CD4-positive, alpha-beta T cell treated with Interleukin-4 for 4 hours (primary cell): ENCODE data around the gene RNF19B.

Source experiments
- DNase-seq: peaks from one replicate; pipeline ENCODE4 v3.0.0-alpha.2; 2020

Gene RNF19B

DNA sequence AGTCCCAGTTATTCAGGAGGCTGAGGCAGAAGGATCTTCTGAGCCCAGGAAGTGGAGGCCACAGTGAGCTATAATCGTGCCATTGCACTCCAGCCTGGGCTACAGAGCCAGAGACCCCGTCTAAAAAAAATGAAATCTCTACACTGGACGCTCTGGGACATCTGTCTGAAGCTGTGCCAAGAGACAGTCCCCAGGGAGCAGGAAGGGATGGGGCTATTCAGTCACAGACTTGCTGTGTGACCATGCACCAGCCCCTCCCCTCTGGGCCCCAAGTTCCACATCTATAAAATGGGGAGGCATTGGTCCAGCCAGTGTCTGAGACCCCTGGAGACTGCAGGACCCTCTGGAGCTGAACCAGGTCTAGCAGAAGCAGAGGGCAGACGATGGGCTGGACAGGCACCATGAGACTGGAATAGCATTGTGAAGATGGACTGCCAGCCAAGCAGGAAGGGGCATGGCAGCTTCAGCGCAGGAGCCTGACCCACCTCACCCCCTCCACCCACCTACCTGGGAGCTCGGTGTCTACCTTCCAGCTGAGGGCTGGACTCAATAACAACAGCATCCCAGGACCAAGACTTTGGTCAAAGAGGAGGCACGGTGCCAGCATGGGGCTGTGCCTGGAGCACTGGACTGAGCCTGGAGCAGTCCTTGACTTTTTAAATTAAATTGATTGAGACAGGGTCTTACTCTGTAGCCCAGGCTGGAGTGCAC is 64.9 kb downstream of the RNF19B start:
- DNase-seq, result no peak

DNA sequence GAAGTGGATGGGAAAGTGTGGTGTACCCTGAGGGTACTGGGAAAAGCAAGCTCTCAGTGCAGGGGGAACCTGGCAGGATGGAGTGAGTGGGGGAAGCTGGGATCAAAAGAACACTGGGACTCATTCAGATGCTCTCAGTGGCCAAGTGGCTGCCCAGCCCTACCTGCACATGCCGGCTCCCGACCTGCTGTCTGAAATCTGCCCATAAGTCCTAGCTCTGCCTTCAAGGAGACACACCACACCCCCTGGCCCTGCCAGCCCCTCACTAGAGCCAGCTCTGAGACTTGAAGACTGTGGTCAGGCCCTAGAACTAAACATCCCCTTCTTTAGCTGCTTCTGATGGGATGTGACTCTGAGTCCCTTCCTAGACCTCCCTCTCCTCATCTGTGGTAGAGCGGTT is 65.7 kb downstream of the RNF19B start:
- DNase-seq, result no peak

DNA sequence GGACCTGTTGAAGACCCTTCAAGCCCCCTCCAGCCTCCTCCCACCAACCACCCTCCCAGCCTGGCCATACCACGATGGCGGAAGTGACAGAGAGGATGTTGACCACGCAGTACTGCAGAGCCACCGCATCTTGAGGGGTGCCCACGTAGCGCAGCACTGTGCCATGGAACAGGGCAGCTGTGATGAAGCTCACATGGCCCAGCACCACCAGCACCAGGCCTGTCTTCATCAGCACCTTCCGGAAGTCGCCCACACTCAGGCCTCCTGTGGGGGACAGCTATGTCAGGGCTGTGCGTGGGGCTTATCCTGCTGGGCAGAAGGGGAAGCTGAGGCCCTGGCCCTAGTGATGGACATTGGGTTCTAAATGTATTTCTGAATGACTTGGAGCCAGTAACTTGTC is 66.6 kb downstream of the RNF19B start:
- no peak for DNase-seq

DNA sequence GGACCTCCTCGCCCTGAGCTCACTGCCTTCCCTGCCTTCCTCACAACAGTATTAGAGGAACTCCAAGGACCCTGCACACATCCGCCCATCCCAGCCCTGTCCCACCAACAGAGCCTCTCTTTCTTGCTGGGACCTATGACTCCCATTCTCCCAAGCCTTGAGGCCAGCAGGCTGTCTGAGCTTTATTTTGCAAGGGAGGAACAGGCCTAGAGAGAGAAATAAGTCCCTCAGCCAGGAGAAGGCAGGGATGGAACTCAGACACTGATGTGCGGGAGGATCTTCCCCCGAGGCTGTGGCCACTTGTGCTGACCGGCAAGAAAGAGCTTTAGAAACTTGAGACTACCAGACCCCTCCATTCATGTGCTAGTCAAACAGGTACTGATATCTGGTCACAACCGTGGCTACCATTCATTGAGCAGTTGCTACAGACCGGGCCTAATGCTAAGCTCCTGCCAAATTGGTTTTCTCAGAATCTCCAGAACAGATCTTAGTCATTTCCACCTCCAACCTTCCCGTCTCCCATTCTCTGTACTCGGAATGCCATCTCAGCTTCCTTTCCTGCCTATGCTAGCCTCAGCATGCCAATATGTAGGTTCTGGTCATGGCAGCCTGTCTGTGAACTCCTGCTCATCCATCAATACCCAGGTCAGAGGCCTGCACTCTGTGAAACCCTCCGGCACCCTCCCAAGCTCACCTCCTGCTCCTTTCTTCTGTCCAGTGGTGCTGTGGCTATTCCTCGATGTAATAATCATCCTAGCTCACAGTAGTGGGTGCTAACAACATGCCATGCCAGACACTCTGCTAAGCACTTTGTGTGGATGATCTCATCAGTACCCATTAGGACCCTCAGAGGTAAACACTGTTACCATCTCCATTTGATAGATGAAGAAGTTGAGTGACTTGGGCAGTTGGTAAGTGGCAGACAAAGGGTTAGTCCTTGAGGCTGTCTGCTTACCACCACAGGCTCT is 67.2 kb downstream of the RNF19B start:
- no peak for DNase-seq

DNA sequence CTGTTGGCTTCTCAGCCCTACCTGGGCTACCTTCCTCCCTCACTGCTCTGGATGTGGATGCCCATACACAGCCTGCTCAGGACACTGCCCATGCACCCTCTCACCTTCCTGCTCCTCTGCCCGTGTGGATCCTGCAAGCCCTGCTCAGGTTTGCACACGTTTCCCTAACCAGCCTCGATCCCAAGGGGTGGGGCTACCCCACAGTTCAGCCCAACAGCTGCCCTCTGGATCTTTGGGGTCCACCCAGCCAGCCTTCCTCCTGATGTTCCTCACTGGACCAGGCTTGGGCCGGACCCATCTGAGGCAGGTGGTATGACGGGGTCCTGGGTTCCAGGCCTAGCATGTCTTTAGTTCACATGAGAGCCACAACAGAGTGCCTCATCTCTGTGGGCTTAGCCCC is 68.2 kb downstream of the RNF19B start:
- no peak for DNase-seq

DNA sequence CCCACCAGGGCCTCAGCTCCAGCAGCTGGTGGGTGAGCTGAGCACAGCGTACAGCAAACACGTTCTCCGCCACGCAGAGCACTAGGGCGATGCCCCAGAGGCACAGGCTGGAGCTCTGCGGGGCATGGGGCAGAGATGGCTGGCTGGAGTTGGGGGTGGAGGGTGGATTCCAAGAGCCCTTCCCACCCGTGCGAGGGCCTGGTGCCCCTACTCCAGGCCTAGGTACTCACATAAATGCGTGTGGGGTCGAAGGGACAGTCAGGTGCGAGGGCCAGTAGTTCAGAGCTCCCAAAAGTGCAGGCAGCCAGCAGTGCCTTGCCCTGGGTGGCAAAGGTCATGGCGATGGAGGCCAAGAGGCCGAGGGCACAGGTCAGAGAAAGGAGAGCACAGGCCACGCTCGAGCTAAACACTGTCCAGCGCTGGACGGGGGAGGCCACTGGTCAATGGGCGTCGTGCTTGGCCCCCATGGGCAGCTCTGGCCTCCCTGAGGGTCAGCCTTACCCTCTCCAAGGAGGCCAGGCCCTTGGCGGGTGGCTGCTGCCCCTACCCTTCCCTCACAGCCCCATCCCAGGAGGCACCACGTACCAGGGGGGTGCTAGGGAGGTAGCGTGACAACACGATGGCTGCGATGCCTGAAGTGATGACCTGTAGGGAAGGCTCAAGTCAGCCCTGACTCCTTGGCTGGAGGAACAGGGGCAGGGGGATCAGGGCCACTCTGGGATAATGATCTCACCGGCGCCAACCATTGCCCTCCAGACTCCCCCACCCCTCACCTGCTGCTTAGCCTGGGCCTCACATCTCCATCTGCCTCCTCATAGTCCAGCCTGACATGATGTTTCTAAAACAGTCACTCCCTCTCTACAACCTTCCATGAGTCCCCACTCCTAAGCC is 69.0 kb downstream of the RNF19B start:
- no peak for DNase-seq

DNA sequence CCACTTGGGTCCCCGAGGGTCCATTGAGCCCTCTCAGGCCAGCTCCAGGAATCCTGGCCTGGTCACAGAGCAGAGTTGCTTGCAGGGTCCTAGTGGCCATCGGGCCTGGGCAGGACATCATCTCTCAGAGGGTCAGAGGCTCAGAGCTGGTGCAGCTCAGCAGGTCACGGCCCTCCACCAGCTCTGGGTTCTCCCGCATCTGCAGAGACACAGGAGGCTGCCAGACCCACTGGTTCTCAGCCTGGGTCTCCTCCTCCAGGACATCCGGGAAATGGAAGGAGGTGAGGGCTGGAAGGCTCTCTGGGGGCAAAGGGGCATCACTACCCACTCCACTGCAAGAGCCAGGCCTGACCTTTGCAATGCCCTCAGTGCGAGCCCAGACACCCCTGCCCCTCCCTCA is 69.9 kb downstream of the RNF19B start:
- no peak for DNase-seq

DNA sequence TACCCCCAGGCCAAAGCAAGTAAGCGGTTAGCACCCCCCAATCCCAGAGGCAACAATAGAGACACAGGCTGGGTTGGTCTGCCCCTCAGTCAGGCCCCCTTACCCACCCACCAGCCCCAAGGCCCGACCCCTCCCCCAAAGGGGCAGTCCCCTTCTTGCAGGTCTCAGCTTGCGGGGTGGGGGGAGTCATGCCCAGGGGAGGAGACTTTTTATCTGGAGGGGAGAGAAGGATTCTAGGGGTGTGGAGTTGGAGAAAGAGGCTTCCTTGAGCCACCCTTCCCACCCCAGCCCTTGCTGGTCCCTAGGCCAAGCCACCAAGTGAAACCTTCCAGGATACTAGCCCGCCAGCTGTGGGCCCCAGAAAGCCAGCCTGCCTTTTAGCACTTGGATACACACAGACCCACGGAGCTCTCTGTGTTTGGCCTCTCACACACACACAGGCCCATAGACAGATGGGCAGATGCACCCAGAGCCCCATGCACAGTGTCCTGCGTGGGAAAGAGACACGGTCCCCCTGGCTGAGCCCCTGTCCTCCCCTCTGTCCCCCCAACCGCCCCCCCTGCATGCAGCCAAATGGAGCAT is 70.5 kb downstream of the RNF19B start:
- DNase-seq, result no peak

DNA sequence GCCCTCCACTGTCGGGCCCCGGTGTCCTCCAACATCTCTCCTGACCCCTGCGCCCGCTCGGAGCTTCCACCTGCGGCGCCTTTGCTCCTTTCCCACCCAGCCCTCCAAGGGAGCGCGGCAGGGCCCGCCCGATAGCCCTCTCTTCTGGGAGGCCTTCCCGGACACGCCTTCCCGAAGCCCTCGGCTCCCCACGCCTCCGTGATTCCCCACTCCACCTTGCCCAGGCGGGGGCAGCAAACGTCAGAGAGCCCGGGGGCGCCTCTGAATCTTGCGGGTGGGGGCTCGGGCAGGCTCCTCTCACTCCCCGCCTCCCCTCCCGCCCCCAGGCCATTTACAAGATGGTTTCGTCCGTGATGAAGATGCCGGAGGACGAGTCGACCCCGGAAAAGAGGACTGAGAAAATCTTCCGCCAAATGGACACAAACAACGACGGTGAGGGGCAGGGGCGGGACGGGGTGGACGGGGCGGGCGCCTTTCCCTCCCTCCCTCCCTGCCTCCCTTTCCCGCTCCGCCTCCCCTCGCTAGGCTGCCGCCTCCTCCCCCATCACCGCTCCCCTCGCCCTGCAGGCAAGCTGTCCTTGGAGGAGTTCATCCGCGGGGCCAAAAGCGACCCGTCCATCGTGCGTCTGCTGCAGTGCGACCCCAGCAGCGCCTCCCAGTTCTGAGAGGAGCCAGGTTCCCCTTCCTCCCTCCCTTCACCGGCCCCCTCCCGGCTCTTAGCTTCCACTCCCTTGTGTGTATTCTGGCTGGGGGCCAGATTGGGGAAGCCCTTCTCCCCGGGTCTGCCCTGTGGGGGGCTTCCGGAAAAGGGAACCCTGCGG is 71.2 kb downstream of the RNF19B start:
- no peak for DNase-seq

DNA sequence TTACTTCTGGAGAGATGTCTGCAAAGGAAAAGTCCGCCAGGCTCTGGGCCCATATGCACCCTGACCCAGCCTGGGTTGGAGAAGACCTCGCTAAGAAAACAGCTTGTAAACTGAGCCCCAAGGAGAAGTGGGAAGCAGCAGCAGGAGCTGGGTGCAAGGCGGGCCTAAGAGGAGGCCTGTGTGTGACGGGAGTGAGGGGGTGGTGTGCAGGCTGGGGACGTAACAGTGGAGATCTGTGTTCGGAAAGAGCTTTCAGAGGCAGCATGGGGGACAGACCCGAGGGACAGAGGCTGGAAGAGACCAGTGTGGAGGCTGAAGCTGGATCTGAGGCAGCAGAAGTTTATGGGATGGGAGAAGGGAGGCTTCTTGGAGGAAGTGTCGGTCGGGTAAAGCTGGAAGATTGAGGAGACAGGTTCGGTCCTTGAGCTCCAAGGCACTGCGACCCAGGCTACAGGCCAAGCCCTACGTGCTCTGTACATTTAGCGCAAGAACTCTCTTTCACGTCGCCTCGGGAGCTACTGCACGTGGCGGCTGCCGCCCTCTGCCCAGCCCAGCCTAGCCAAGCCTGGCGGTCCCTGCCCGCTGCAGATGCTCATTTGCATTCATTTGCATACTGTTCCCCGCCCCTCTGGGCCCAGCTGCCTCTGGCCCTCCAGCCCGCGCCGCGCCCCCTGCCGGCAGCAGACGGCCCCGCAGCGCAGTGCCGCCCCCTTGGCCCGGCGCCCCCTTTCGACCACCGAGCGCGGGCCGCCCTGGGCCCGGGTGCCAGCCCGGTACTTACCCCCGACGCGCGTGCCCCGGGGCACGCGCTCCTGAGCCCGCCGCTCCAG is 72.0 kb downstream of the RNF19B start:
- no peak for DNase-seq

DNA sequence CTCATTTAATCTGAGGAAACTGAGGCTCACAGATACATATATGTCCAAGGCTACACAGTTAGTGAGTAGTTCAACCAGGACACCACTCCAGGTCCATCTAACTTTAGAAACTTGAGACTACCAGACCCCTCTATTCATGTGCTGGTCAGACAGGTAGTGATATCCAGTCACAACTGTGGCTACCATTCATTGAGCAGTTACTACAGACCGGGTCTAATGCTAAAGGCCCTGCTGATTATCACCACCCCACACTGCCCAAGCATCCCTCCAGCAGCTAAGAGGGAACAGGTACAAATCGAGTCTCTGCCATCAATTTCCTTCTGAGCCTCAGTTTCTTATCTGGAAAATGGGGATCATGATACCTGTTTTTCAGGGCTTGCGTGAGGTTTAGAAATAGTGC is 73.0 kb downstream of the RNF19B start:
- DNase-seq, result no peak

DNA sequence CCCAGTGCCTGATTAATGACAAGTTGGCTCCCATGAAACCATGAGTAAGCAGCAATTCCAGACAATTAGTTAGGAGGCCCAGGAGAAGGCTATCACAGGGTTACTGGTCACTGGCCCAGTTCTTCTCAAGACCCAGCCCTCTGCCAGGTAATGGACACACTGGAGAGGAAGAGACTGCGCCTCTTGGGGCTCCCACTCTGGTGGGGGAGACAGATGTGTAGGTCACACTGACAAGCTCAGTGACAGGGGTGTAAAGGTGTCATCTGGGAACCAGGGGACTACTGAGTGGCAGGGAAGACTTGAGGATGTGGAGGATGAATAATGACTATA is 73.4 kb downstream of the RNF19B start:
- DNase-seq, result no peak

DNA sequence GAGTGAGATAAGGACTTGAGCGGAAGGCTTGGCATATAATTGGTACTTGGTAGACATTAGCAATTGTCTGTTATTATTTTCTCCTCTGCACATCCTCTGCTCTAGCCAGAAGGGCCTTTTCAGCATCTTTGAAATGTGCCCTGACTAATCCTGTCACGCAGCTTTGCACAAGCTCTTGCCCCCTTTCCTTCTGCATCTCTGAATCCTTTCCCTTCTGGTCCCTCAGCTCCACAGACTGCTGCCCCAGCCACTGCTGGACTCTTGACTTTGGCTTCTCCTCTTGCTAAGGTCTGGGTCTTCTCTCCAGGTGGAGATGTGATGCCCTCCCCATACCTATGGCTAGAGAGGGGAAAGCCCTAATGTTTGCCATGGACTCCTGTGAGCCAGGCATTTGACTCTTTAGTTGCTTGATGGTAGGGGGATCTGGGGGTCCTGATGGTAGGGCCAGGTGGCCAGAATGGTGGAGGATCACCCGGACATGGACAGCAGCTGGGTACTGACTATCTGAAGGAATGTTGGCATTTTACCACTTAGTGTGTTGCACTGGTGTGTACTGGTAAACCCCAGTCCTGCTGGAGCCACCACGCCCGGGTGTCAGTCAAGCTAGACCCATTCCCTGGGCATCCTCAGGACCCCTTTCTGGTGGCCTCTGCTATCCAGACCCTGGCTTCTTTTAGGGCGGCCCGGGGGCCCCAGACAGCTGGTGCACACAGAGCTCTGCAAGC is 73.9 kb downstream of the RNF19B start:
- DNase-seq, result no peak

DNA sequence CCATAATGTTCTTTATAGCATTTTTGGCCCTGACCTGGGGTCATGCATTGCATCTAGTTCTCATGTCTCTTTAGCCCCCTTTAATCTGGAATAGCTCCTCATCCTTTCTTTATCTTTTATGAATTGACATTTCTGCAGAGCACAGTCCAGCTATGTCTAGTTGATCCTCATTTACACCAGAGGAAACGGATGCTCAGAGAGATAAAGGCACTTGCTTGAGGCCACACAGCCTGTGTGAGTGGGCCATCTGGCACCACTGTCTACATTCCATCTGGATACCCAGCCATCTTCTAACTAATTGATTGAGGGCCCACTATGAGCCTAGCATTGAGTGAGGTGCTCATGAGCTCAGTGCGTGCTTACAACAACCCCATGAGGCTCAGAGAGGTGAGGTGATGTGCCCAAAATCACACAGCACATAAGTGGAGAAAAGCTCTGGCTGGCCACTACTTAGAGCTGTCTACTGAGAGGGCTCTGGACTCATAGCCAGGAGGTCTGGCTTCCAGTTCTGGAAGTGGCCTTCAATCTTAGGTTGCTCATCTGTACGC is 74.8 kb downstream of the RNF19B start:
- DNase-seq, result no peak

DNA sequence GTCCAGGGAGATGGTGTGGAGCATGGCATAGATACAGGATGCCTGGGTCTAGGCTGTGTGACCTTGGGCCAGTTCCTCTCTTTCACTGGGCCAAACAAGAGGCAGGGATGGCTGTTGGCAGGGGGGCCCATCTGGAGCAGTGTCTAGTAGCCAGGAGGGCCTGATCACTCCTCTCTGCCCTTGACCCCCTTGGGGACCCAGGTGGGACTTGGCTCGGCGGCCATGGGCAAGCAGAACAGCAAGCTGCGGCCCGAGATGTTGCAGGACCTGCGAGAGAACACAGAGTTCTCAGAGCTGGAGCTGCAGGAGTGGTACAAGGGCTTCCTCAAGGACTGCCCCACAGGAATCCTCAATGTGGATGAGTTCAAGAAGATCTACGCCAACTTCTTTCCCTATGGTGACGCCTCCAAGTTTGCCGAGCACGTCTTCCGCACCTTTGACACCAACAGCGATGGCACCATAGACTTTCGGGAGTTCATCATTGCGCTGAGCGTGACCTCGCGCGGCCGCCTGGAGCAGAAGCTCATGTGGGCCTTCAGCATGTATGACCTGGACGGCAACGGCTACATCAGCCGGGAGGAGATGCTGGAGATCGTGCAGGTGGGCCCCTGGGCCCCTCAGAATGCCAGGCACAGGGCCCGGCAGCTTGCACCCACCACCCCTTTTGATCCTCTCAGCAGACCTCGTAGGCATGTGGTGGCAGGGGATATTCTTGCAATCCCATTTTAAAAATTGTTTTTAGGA is 75.8 kb downstream of the RNF19B start:
- DNase-seq, result no peak

DNA sequence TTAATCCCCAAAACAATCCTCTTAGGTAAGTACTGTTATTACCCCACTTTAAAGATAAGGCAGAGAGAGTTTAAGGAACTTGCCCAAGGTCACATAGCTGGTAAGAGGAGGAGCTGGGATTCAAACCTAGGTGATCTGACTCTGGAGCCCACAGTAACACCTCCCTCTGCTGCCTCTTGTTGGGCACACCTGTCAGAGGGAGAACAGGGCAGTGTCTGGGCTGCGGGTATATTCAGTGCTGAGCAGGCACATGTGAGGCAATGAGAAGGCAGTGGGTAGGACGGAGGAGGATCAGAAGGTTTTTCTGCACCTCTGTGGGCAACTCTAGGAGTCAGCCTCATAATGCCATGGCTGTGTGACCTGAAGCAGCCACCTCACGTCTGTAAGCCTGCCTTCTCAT is 76.5 kb downstream of the RNF19B start:
- no peak for DNase-seq

DNA sequence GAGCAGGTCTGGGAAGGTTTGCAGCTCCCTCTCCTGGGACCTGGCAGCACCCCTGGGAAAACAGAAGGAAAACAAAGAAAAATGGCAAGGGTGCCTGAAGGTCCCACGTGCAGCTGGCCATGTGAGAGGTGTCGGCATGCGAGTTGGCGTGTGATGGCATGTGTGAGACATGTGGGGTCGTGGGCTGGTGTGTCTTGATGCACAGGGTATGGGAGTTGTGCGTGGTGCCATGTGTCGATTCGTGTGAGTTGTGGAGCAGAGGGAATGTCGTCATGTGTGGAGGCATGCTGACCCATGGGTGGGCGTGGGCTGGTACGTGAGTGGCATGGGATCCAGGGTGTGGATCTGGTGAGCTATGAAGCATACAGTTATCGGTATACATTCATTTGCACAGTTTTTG is 77.0 kb downstream of the RNF19B start:
- DNase-seq, result no peak

DNA sequence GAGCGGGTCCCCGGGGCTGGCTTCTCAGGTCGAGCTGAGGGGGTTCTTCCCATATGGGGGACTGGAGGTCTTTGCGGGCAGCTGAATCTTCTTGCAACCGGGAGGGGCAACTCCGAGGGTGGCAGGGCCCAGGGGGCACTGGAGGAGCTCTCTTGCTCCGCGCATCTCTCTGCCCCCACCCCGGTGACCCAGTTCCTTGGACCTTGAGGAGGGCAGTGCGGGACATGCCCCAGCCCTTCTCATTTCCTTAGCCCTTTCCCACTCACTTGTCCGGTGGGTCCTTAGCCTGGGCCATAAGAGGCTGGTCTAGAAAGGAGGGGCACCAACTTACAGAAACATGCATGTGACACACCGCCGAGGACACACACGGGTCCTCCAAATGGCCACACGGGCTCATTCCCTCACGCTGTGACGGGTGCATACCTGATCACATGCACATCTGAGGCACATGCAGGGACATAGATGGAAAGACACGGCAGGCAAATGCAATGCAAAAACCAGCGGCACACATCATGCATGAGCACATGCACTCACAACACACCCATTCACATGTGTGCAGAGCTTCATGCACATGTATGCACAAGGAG is 77.7 kb downstream of the RNF19B start:
- DNase-seq, result no peak
